Panc1 (cell line): ENCODE data around the gene FAM124B.

Source experiments
- POLR2AphosphoS5 ChIP-seq: IDR thresholded peaks from 2 replicates; pipeline ENCODE4 v1.6.1; 2012; ENCODE audit warnings: mild to moderate bottlenecking, low read depth, low read length, moderate library complexity
- SIN3A ChIP-seq: IDR thresholded peaks from 2 replicates; pipeline ENCODE4 v1.6.1; 2012; ENCODE audit warnings: low read depth, mild to moderate bottlenecking, low read length, moderate library complexity, borderline replicate concordance; ENCODE audit not compliant: insufficient read depth
- TCF7L2 ChIP-seq: IDR thresholded peaks from 2 replicates; pipeline ENCODE4 v1.6.1; 2011; ENCODE audit warnings: mild to moderate bottlenecking, low read depth, low read length, inconsistent platforms
- TF ChIP-seq, protein P1 (sequence below): fragments of 450-650 bp; IDR thresholded peaks from 2 replicates; pipeline ENCODE4 v1.5.1; 2017; ENCODE audit warnings: mild to moderate bottlenecking
- TF ChIP-seq, protein P2 (sequence below), 2 experiments: IDR thresholded peaks; 2 replicates each; pipeline ENCODE4 v1.6.1; 2011 to 2012; ENCODE audit warnings: low read depth in 2 of 2, control low read depth in 1 of 2, low read length in 1 of 2, mild to moderate bottlenecking in 1 of 2, moderate library complexity in 1 of 2; ENCODE audit not compliant: insufficient read depth in 1 of 2

DNA sequence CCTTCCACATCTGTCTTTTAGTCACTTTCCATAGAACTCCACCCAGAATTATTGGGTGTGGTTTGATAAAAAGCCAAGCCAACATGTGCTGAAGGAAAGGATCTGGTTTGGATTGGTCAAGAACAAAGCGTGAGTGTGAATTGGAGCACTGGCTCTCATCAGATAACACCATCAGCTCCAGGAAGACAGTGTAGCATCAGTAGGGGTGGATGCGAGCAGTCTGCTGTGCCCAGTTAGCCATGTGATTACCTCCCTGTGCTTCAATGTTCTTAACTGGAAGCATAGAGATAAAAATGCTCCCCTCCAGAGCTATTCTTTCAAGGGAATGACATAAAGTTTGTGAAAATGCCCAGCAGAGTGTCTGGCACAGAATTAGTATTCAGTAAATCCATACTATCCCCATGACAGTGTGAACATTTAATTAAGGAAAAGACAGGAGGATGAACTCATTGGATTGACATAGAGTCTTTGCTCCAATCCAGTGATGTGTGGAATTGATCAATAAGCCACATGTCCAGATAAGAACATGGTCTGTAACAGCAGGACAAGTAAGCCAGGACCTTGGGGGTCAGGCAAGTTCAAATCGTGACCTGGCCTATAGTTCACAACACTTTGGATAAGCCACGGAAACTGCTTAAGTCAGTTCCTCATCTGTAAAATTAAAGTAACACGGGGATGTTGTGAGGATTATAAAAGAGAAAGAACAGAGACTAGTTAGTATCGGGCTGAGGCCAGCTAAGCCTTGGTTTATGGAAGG lies 68.0 kb downstream of the FAM124B start:
- TF ChIP-seq, protein P1, sequence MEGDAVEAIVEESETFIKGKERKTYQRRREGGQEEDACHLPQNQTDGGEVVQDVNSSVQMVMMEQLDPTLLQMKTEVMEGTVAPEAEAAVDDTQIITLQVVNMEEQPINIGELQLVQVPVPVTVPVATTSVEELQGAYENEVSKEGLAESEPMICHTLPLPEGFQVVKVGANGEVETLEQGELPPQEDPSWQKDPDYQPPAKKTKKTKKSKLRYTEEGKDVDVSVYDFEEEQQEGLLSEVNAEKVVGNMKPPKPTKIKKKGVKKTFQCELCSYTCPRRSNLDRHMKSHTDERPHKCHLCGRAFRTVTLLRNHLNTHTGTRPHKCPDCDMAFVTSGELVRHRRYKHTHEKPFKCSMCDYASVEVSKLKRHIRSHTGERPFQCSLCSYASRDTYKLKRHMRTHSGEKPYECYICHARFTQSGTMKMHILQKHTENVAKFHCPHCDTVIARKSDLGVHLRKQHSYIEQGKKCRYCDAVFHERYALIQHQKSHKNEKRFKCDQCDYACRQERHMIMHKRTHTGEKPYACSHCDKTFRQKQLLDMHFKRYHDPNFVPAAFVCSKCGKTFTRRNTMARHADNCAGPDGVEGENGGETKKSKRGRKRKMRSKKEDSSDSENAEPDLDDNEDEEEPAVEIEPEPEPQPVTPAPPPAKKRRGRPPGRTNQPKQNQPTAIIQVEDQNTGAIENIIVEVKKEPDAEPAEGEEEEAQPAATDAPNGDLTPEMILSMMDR: no peak
- TF ChIP-seq, protein P2, sequence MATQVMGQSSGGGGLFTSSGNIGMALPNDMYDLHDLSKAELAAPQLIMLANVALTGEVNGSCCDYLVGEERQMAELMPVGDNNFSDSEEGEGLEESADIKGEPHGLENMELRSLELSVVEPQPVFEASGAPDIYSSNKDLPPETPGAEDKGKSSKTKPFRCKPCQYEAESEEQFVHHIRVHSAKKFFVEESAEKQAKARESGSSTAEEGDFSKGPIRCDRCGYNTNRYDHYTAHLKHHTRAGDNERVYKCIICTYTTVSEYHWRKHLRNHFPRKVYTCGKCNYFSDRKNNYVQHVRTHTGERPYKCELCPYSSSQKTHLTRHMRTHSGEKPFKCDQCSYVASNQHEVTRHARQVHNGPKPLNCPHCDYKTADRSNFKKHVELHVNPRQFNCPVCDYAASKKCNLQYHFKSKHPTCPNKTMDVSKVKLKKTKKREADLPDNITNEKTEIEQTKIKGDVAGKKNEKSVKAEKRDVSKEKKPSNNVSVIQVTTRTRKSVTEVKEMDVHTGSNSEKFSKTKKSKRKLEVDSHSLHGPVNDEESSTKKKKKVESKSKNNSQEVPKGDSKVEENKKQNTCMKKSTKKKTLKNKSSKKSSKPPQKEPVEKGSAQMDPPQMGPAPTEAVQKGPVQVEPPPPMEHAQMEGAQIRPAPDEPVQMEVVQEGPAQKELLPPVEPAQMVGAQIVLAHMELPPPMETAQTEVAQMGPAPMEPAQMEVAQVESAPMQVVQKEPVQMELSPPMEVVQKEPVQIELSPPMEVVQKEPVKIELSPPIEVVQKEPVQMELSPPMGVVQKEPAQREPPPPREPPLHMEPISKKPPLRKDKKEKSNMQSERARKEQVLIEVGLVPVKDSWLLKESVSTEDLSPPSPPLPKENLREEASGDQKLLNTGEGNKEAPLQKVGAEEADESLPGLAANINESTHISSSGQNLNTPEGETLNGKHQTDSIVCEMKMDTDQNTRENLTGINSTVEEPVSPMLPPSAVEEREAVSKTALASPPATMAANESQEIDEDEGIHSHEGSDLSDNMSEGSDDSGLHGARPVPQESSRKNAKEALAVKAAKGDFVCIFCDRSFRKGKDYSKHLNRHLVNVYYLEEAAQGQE (IDR thresholded peaks at IDR 0.05; ENCODE audit: insufficient read depth in 1 of 2, low read depth in 2 of 2, low read length in 1 of 2): no peak
- TF ChIP-seq SIN3A (no peak), POLR2AphosphoS5 (no peak), TCF7L2 (no peak)
